ENCODE measurements around the gene JAG1.

JAG1 gene

GRCh38 chr20:10604865-10605440 is 68.8 kb downstream of the JAG1 start:
- TF ChIP-seq TCF4 (CRISPR knock-in tag; IDR thresholded peaks at IDR 0.05; ENCODE audit: borderline replicate concordance) = no peak
- no peak for TF ChIP-seq RARB (CRISPR knock-in tag; IDR thresholded peaks at IDR 0.05)
- no peak for TF ChIP-seq ZFP3 (CRISPR knock-in tag; IDR thresholded peaks at IDR 0.05)
- TF ChIP-seq ZNF70 (CRISPR knock-in tag; IDR thresholded peaks at IDR 0.05) = no peak
- TF ChIP-seq OSR1 (CRISPR knock-in tag; IDR thresholded peaks at IDR 0.05) = no peak
- TF ChIP-seq ZC3H10 (CRISPR knock-in tag; IDR thresholded peaks at IDR 0.05) = no peak
- no peak for TF ChIP-seq TOX (CRISPR knock-in tag; IDR thresholded peaks at IDR 0.05; ENCODE audit: borderline replicate concordance)
- TF ChIP-seq ZNF565 (CRISPR knock-in tag; conservative IDR thresholded peaks at IDR 0.05; ENCODE audit: low read depth) = no peak
- TF ChIP-seq SNAI2 (CRISPR knock-in tag; IDR thresholded peaks at IDR 0.05) = no peak
- TF ChIP-seq ESRRG (CRISPR knock-in tag; IDR thresholded peaks at IDR 0.05) = no peak
- no peak for TF ChIP-seq ZFP30 (CRISPR knock-in tag; IDR thresholded peaks at IDR 0.05)
- TF ChIP-seq, protein P1, sequence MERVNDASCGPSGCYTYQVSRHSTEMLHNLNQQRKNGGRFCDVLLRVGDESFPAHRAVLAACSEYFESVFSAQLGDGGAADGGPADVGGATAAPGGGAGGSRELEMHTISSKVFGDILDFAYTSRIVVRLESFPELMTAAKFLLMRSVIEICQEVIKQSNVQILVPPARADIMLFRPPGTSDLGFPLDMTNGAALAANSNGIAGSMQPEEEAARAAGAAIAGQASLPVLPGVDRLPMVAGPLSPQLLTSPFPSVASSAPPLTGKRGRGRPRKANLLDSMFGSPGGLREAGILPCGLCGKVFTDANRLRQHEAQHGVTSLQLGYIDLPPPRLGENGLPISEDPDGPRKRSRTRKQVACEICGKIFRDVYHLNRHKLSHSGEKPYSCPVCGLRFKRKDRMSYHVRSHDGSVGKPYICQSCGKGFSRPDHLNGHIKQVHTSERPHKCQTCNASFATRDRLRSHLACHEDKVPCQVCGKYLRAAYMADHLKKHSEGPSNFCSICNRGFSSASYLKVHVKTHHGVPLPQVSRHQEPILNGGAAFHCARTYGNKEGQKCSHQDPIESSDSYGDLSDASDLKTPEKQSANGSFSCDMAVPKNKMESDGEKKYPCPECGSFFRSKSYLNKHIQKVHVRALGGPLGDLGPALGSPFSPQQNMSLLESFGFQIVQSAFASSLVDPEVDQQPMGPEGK (CRISPR knock-in tag; IDR thresholded peaks at IDR 0.05; ENCODE audit: borderline replicate concordance) = no peak
- no peak for ATAC-seq

DNA sequence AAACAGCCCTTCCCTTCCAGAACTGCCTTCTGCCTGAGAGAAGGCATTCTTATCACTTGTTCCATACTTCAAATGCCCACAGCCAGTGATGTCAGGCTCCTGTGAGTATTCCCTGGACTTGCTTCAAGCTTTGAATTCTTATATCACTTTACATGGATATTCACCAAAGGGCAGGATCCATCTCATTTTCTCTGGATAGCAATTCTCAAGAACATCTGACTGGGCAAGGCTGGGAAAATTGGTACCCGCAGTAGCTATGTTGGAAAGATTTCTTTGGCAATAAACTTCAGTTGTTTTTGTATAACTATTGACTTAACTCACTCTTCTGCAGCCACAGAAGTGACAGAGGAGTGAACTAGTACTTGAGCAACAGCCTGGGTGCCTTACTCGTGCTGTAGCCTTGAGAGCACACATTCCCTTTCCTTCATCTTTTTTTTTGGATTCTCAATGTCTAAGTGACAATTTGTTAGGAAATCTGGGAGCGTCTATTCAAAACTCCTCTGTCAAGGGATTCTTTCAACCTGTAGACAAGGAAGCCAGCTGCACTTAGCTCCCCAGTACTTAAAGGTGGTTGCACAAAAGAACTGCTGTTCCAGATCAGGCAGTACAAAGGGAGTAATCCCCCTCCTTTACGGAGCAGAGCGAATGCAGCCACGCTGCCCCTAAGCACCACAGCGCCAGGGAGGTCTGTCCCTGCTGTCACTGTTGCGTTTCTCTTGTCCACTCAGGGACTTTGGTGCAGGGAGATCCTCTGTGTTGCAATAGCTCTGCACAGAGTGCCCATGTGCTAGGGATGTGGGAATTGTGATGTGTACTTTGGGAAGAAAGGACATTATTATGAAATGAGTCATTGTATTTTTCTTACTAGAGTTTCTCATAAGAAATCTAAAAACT is 69.6 kb downstream of the JAG1 start:
- TF ChIP-seq ISL1 (CRISPR knock-in tag; IDR thresholded peaks at IDR 0.05) (0 out of 2 replicates have a peak, but pooled peaks have one; percentile 41), ZFP30 (CRISPR knock-in tag; IDR thresholded peaks at IDR 0.05) (no peak), CSDC2 (CRISPR knock-in tag; IDR thresholded peaks at IDR 0.05) (peak; percentile 50; the same call in 1 of the 2 replicates), ZNF8 (CRISPR knock-in tag; IDR thresholded peaks at IDR 0.05) (no peak)
- TF ChIP-seq, protein P2, sequence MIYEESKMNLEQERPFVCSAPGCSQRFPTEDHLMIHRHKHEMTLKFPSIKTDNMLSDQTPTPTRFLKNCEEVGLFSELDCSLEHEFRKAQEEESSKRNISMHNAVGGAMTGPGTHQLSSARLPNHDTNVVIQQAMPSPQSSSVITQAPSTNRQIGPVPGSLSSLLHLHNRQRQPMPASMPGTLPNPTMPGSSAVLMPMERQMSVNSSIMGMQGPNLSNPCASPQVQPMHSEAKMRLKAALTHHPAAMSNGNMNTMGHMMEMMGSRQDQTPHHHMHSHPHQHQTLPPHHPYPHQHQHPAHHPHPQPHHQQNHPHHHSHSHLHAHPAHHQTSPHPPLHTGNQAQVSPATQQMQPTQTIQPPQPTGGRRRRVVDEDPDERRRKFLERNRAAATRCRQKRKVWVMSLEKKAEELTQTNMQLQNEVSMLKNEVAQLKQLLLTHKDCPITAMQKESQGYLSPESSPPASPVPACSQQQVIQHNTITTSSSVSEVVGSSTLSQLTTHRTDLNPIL (CRISPR knock-in tag; IDR thresholded peaks at IDR 0.05; ENCODE audit: low read depth) = no peak
- TF ChIP-seq, protein P3, sequence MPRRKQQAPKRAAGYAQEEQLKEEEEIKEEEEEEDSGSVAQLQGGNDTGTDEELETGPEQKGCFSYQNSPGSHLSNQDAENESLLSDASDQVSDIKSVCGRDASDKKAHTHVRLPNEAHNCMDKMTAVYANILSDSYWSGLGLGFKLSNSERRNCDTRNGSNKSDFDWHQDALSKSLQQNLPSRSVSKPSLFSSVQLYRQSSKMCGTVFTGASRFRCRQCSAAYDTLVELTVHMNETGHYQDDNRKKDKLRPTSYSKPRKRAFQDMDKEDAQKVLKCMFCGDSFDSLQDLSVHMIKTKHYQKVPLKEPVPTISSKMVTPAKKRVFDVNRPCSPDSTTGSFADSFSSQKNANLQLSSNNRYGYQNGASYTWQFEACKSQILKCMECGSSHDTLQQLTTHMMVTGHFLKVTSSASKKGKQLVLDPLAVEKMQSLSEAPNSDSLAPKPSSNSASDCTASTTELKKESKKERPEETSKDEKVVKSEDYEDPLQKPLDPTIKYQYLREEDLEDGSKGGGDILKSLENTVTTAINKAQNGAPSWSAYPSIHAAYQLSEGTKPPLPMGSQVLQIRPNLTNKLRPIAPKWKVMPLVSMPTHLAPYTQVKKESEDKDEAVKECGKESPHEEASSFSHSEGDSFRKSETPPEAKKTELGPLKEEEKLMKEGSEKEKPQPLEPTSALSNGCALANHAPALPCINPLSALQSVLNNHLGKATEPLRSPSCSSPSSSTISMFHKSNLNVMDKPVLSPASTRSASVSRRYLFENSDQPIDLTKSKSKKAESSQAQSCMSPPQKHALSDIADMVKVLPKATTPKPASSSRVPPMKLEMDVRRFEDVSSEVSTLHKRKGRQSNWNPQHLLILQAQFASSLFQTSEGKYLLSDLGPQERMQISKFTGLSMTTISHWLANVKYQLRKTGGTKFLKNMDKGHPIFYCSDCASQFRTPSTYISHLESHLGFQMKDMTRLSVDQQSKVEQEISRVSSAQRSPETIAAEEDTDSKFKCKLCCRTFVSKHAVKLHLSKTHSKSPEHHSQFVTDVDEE (CRISPR knock-in tag; IDR thresholded peaks at IDR 0.05) = no peak
- ATAC-seq = peak; percentile 92

DNA sequence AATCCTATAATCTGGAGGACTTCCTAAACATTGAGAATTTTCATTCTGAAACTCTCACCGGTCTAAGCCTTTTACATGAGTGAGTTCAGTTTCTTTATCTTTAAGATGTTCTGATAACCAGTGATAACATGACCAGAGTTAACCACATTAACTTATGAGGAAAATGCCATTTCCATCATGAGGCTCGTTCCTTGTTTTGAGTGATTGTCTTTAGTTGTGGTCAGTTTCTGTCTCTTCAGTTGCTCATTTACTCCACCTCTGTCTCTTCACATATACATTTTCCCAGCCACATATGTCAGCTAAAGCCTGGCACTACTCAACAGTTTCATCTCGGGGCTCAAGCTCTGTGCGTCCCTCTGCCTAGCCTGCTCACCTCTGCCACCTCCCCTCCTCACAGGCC is 70.4 kb downstream of the JAG1 start:
- no peak for ATAC-seq
- TF ChIP-seq GLIS3 (CRISPR knock-in tag; IDR thresholded peaks at IDR 0.05) = no peak
- no peak for TF ChIP-seq ZFP30 (CRISPR knock-in tag; IDR thresholded peaks at IDR 0.05)
- TF ChIP-seq ZFP3 (CRISPR knock-in tag; IDR thresholded peaks at IDR 0.05) = no peak
- no peak for TF ChIP-seq CSRNP3 (CRISPR knock-in tag; IDR thresholded peaks at IDR 0.05)
- no peak for TF ChIP-seq ZNF8 (CRISPR knock-in tag; IDR thresholded peaks at IDR 0.05)
- no peak for TF ChIP-seq CSDC2 (CRISPR knock-in tag; IDR thresholded peaks at IDR 0.05)
- TF ChIP-seq, protein P4, sequence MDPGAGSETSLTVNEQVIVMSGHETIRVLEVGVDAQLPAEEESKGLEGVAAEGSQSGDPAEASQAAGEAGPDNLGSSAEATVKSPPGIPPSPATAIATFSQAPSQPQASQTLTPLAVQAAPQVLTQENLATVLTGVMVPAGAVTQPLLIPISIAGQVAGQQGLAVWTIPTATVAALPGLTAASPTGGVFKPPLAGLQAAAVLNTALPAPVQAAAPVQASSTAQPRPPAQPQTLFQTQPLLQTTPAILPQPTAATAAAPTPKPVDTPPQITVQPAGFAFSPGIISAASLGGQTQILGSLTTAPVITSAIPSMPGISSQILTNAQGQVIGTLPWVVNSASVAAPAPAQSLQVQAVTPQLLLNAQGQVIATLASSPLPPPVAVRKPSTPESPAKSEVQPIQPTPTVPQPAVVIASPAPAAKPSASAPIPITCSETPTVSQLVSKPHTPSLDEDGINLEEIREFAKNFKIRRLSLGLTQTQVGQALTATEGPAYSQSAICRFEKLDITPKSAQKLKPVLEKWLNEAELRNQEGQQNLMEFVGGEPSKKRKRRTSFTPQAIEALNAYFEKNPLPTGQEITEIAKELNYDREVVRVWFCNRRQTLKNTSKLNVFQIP (CRISPR knock-in tag; IDR thresholded peaks at IDR 0.05; ENCODE audit: borderline replicate concordance, low read depth) = no peak
- TF ChIP-seq ZNF70 (CRISPR knock-in tag; IDR thresholded peaks at IDR 0.05) = no peak
- no peak for TF ChIP-seq ISL1 (CRISPR knock-in tag; IDR thresholded peaks at IDR 0.05)
- no peak for TF ChIP-seq RARB (CRISPR knock-in tag; IDR thresholded peaks at IDR 0.05)
- TF ChIP-seq, protein P2 (CRISPR knock-in tag; IDR thresholded peaks at IDR 0.05; ENCODE audit: low read depth) = no peak
